Right lobe of liver (tissue), 6 donors: ENCODE data around the gene RAB33A. TPM values are rescaled to one million over a fixed set of nuclear protein-coding genes. Genes with fewer than 3 reads are reported as not detected.

ENCODE experiments used
- ATAC-seq, 4 donors: fragments of 200-7000 bp; cut with Tn5 transposase; one replicate each; pipeline ENCODE4 v1.9.1; 2020; ENCODE audit warnings: mild to moderate bottlenecking in 4 of 4, moderate library complexity in 4 of 4
- DNase-seq, 3 donors: peaks; one replicate each; pipeline ENCODE4 v3.0.0-alpha.2; 2020
- H3K27ac ChIP-seq, 3 donors: fragments of 200-600 bp; one replicate each; pipeline ENCODE4 v1.8.0; 2022
- H3K27me3 ChIP-seq, 2 donors: fragments of 200-600 bp; one replicate each; pipeline ENCODE4 v1.8.0; 2022
- H3K36me3 ChIP-seq, 4 donors: fragments of 200-600 bp; sonication (generic) in 1 of 4; one replicate each; pipeline versions ENCODE4 v1.5.1 to v1.8.0; 2017 to 2022; ENCODE audit warnings: control low read depth in 1 of 4
- H3K4me1 ChIP-seq, 4 donors: fragments of 200-600 bp; sonication (generic) in 1 of 4; one replicate each; pipeline versions ENCODE4 v1.5.1 to v1.8.0; 2017 to 2022; ENCODE audit warnings: control low read depth in 1 of 4
- H3K4me3 ChIP-seq, 3 donors: fragments of 200-600 bp; one replicate each; pipeline ENCODE4 v1.8.0; 2022
- H3K9me3 ChIP-seq, 4 donors: fragments of 200-600 bp; sonication (generic) in 1 of 4; one replicate each; pipeline versions ENCODE4 v1.5.1 to v1.8.0; 2017 to 2022; ENCODE audit warnings: control low read depth in 1 of 4
- POLR2A ChIP-seq: fragments of 450-650 bp; IDR thresholded peaks from one replicate; pipeline ENCODE4 v1.6.1; 2017; ENCODE audit warnings: antibody characterized with exemption, mild to moderate bottlenecking
- WGBS: methylation state at CpG from one replicate; pipeline ENCODE4 v1.1.6; 2018; ENCODE audit warnings: low coverage, low lambda C conversion rate; ENCODE audit not compliant: insufficient coverage; ENCODE audit errors: missing lambda C conversion rate; 5-methylcytosine and 5-hydroxymethylcytosine counted together
- intact Hi-C, 2 donors: fragments of 100-400 bp; cut with DNase I; formaldehyde crosslinking; loops; one replicate each; pipeline versions ENCODE4 v1.11.2 to v1.14.1; 2022
- total RNA-seq, 6 experiments: library from RNA; depleted of rRNA in 2 of 6; stranded (reverse); fragments of >200 nt in 2 of 6; fragmentation: NEBNext Ultra II Directional in 3 of 6; extraction: Animal tissue kit (Norgen Biotek cat#: 25700) in 3 of 6; gene quantifications; one replicate each; pipeline versions ENCODE4 v1.1.0 to v1.2.4, GENCODE V29; 2016 to 2023
- TF ChIP-seq, protein P1 (sequence below), 4 donors: fragments of 200-600 bp in 3 of 4; fragments of 450-650 bp in 1 of 4; IDR thresholded peaks; one replicate each; pipeline versions ENCODE4 v1.5.1 to v1.8.0; 2016 to 2022; ENCODE audit warnings: antibody characterized with exemption in 4 of 4, mild to moderate bottlenecking in 2 of 4
- donor health status: DM: no; HTN: yes; CAD: no.
- donor health status: DM: no; HTN: no; CAD: no.
- donor health status: DM: no; HTN: no; CAD: no.
- donor health status: DM: no; HTN: yes; CAD: no.
- donor health status: DM: no; HTN: yes; CAD: no.

RAB33A gene
- total RNA-seq, 6 experiments from 2014 or later = 0.20 to 0.81 (median 0.55) TPM; not detected in 1

GRCh38 chrX:130166503-130166777 is 5.3 kb upstream of the RAB33A start:
- WGBS = 54% methylated on average over 4 of the region's 4 CpGs
- ATAC-seq = no peak
- H3K9me3 ChIP-seq = no peaks in the 10 kb centered on the region
- no peak for DNase-seq
- H3K4me1 ChIP-seq = peaks cover 0 to 20% (median 0%) of the 10 kb centered on the region in 4 donors
- H3K27me3 ChIP-seq = no peaks in the 10 kb centered on the region
- H3K27ac ChIP-seq = peak overlapping the region; percentile 44 to 86 (median 84)
- TF ChIP-seq, protein P1, sequence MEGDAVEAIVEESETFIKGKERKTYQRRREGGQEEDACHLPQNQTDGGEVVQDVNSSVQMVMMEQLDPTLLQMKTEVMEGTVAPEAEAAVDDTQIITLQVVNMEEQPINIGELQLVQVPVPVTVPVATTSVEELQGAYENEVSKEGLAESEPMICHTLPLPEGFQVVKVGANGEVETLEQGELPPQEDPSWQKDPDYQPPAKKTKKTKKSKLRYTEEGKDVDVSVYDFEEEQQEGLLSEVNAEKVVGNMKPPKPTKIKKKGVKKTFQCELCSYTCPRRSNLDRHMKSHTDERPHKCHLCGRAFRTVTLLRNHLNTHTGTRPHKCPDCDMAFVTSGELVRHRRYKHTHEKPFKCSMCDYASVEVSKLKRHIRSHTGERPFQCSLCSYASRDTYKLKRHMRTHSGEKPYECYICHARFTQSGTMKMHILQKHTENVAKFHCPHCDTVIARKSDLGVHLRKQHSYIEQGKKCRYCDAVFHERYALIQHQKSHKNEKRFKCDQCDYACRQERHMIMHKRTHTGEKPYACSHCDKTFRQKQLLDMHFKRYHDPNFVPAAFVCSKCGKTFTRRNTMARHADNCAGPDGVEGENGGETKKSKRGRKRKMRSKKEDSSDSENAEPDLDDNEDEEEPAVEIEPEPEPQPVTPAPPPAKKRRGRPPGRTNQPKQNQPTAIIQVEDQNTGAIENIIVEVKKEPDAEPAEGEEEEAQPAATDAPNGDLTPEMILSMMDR (IDR thresholded peaks at IDR 0.05) = no peak
- TF ChIP-seq POLR2A = no peak
- H3K36me3 ChIP-seq = no peaks in the 10 kb centered on the region
- peak overlapping the region; percentile 58 to 67 (median 65) for H3K4me3 ChIP-seq
- intact Hi-C loops = no loop called here

DNA sequence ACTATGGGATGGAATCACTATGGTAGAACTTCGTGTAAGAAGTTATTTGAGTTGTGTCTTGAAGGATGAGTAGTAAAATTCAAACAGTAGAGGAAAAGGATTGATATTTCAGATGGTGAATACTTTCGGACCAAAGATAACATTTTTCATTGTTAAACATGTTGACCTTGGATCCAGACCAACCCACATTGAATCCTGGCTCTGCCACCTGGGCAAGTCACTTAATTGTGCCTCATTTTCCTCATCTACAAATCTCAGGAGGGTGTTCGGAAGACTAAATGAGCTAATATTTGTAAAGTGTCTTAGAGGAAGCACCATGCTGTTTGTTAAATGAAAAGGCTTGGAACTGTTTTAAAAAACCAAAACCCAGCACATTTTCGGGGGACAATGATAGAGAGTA is 4.7 kb upstream of the RAB33A start:
- Histone ChIP-seq H3K4me3 (peak overlapping the region in 1 of 3 donors; percentile 65), H3K4me1 (peaks cover 0 to 19% (median 0%) of the 10 kb centered on the region in 4 donors), H3K27ac (no peak overlapping the region), H3K36me3 (no peaks in the 10 kb centered on the region), H3K9me3 (no peaks in the 10 kb centered on the region), H3K27me3 (no peaks in the 10 kb centered on the region)
- WGBS = 37% methylated on average over 3 of the region's 4 CpGs
- intact Hi-C loops = no loop called here
- DNase-seq (no peak), ATAC-seq (no peak)
- TF ChIP-seq, protein P1 (IDR thresholded peaks at IDR 0.05) = no peak
- TF ChIP-seq POLR2A = no peak

GRCh38 chrX:130170752-130171445 is 863 bp upstream of the RAB33A start:
- intact Hi-C loops = no loop called here
- ATAC-seq = peak; percentile 17 to 37 (median 26)

GRCh38 chrX:130172127-130172845 is 524 bp downstream of the RAB33A start:
- 31% methylated on average over 27 of the region's 34 CpGs for WGBS
- no peaks in the 10 kb centered on the region for H3K9me3 ChIP-seq
- H3K36me3 ChIP-seq = no peaks in the 10 kb centered on the region
- intact Hi-C loops = no loop called here
- no peak for TF ChIP-seq POLR2A
- TF ChIP-seq, protein P1 (IDR thresholded peaks at IDR 0.05) = no peak
- H3K4me1 ChIP-seq = no peaks in the 10 kb centered on the region
- no peaks in the 10 kb centered on the region for H3K27me3 ChIP-seq
- peak overlapping the region; percentile 16 to 36 (median 32) for H3K4me3 ChIP-seq
- peak overlapping the region in 2 of 3 donors; percentile 40 to 61 for H3K27ac ChIP-seq
- DNase-seq (peak in 1 of 3 donors; percentile 56), ATAC-seq (no peak)

More at GRCh38 chrX:130170752-130171445, 863 bp upstream of the RAB33A start:
- 52% methylated on average over 9 of the region's 36 CpGs for WGBS
- H3K27ac ChIP-seq = no peak overlapping the region
- peak overlapping the region; percentile 16 to 36 (median 32) for H3K4me3 ChIP-seq
- H3K27me3 ChIP-seq = no peaks in the 10 kb centered on the region
- DNase-seq = peak; percentile 25 to 55 (median 46)
- H3K36me3 ChIP-seq = no peaks in the 10 kb centered on the region
- TF ChIP-seq, protein P1 (IDR thresholded peaks at IDR 0.05) = no peak
- TF ChIP-seq POLR2A = no peak
- H3K4me1 ChIP-seq = no peaks in the 10 kb centered on the region
- no peaks in the 10 kb centered on the region for H3K9me3 ChIP-seq
